ENCODE data around the gene TNF. TPM values are rescaled to one million over a fixed set of nuclear protein-coding genes. Genes with fewer than 3 reads are reported as not detected.
"Not testable (repeated sequence)": the region's sequence is repeated elsewhere in the genome, so short reads cannot be mapped to it uniquely, and the experiment has no call there.

TNF gene
- polyA plus RNA-seq, 1 of the 3 experiments (the other 2 are of a cell fraction), result not detected

DNA sequence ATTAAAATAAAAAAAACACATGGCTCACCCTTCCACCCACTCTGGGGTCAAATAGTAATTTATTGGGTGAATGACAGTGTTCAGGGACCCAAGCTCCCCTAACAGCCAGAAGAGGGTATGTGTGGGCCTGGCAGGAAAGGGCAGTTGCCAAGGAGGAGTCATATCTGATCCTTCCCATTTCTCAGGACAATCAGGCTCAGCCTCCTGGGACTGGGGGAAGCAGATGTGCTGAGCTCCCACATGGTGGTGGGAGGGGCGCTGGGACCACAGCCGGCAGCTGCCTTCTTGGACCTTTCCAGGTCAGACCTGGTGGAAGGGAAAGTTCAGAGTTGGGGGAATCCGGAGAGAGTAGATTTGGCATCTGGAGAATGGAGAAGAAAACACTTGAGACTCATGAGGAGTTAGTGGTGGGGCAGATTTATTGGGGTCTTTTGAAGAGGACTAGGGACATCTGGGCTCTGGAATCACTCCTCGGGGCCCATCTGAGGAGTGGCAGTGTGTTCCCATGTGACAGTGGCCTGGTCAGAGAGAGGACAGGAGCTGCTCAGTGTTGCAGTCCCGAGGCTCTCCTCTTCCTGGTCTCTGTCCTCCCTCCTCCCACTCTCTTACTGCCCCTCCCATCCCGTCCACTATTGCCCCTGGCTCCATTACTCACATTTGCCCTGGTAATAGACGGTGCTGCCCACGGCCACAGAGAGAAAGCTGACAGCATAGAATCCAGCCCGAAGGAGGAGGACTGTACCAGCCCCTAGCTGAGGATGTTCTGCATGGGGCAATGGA is 13.7 kb downstream of the TNF start:
- H3K27ac ChIP-seq (ENCODE audit: low read depth in 2 of 2, low read length in 1 of 2), result no peak overlapping the region
- H3K79me2 ChIP-seq (ENCODE audit: insufficient read depth), result no peaks in the 10 kb centered on the region
- no peaks in the 10 kb centered on the region for H3K9me2 ChIP-seq
- H3K4me2 ChIP-seq, result no peak overlapping the region
- H3K36me3 ChIP-seq (replicated peaks in 1 of 2; ENCODE audit: control insufficient read depth in 1 of 2, insufficient read depth in 2 of 2, low read length in 1 of 2), result no peaks in the 10 kb centered on the region
- no peaks in the 10 kb centered on the region for H4K20me1 ChIP-seq (ENCODE audit: insufficient read depth)
- CTCF ChIA-PET, result interaction anchor here (1.1 to 17.6 kb wide), 6 partner anchors 8 to 43 kb away, joined by 3 to 312 read pairs (median 12); partner anchors contain the start of genes ATP6V1G2 and LTB
- 58% methylated on average over 9 of the region's 9 CpGs for WGBS (ENCODE audit: low lambda C conversion rate)
- H3F3A ChIP-seq (replicated peaks; ENCODE audit: insufficient read depth), result no peaks in the 10 kb centered on the region
- H3K4me1 ChIP-seq (ENCODE audit: control insufficient read depth in 1 of 2, insufficient read depth in 2 of 2, low read depth in 1 of 2, low read length in 1 of 2), result no peaks in the 10 kb centered on the region; a peak in 1 of 4 replicates
- H3K9ac ChIP-seq, result no peak overlapping the region
- TF ChIP-seq TEAD4 (IDR thresholded peaks at IDR 0.05; ENCODE audit: borderline replicate concordance, insufficient read depth), result no peak
- TF ChIP-seq, protein P1, sequence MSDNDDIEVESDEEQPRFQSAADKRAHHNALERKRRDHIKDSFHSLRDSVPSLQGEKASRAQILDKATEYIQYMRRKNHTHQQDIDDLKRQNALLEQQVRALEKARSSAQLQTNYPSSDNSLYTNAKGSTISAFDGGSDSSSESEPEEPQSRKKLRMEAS (IDR thresholded peaks at IDR 0.05; ENCODE audit: low read depth), result no peak
- TF ChIP-seq GATA2 (CRISPR knock-in tag; IDR thresholded peaks at IDR 0.05), result no peak
- H3K9me3 ChIP-seq, result no peaks in the 10 kb centered on the region
- no peak for DNase-seq
- POLR2A ChIA-PET, result interaction anchor here (0.6 kb wide), 1 partner anchor 41 kb away, joined by 3 read pairs; no protein-coding TSS in a partner anchor
- H3K27me3 ChIP-seq (ENCODE audit: insufficient read depth), result no peaks in the 10 kb centered on the region
- no peak overlapping the region for H2AFZ ChIP-seq (ENCODE audit: low read depth)
- no peak overlapping the region for H3K4me3 ChIP-seq (ENCODE audit: low read depth in 2 of 2, low read length in 1 of 2)

DNA sequence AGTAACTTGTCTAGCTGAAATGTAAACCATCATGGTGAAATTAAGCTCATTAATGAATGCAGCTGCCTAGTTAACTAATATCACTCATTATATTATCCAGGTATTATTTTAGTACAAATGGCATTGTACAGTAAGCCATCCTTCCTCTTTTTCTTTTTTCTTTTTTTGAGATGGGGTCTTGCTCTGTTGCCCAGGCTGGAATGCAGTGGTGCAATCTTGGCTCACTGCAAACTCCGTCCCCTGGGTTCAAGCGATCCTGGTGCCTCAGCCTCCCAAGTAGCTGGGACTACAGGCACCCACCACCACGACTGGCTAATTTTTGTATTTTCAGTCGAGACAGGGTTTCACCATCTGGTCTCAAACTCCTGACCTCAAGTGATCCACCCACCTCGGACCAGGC is 15.3 kb downstream of the TNF start:
- POLR2A ChIA-PET, H3K9me3 ChIP-seq: not testable (repeated sequence)

DNA sequence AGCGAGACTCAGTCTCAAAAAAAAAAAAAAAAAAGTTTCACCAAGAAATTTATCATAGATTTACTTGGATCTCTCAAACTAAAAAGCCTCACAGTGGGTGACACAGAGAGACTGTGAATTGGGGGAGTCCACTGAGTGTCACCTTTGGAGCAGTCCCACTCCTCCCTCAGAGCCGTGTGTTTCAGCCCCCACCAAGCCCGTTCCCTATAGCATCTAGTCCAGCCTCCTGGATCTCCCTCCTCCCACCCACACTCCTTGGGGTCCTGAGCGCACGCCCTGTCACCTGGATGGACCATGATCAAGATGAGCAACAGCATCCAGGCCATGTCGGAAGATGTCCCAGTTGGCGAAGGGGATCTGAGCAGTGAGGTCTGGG is 17.0 kb downstream of the TNF start:
- TF ChIP-seq, protein P2, sequence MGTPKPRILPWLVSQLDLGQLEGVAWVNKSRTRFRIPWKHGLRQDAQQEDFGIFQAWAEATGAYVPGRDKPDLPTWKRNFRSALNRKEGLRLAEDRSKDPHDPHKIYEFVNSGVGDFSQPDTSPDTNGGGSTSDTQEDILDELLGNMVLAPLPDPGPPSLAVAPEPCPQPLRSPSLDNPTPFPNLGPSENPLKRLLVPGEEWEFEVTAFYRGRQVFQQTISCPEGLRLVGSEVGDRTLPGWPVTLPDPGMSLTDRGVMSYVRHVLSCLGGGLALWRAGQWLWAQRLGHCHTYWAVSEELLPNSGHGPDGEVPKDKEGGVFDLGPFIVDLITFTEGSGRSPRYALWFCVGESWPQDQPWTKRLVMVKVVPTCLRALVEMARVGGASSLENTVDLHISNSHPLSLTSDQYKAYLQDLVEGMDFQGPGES (IDR thresholded peaks at IDR 0.05; ENCODE audit: low read depth, low read length), result no peak
- no peak for TF ChIP-seq EZH2phosphoT487 (IDR thresholded peaks at IDR 0.05; ENCODE audit: borderline replicate concordance, low read depth)
- no peak for TF ChIP-seq YY1 (IDR thresholded peaks at IDR 0.05; ENCODE audit: low read depth)
- no peak for TF ChIP-seq POLR2AphosphoS5 (IDR thresholded peaks at IDR 0.05; ENCODE audit: low read depth, low read length)
- TF ChIP-seq CHD2 (IDR thresholded peaks at IDR 0.05; ENCODE audit: low read length, partially characterized antibody), result no peak
- no peak for TF ChIP-seq GATA2 (CRISPR knock-in tag; IDR thresholded peaks at IDR 0.05)
- TF ChIP-seq, protein P3, sequence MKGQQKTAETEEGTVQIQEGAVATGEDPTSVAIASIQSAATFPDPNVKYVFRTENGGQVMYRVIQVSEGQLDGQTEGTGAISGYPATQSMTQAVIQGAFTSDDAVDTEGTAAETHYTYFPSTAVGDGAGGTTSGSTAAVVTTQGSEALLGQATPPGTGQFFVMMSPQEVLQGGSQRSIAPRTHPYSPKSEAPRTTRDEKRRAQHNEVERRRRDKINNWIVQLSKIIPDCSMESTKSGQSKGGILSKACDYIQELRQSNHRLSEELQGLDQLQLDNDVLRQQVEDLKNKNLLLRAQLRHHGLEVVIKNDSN (IDR thresholded peaks at IDR 0.05; ENCODE audit: borderline replicate concordance, low read depth), result no peak
- TF ChIP-seq SMC3 (IDR thresholded peaks at IDR 0.05; ENCODE audit: low read depth, low read length), result no peak
- no peak for TF ChIP-seq MEF2A (IDR thresholded peaks at IDR 0.05; ENCODE audit: borderline replicate concordance, low read depth)
- Histone ChIP-seq H3K4me3 (ENCODE audit: low read depth in 2 of 2, low read length in 1 of 2) (no peak overlapping the region), H3K9ac (no peak overlapping the region), H3K4me1 (ENCODE audit: control insufficient read depth in 1 of 2, insufficient read depth in 2 of 2, low read depth in 1 of 2, low read length in 1 of 2) (no peaks in the 10 kb centered on the region; a peak in 1 of 4 replicates), H2AFZ (ENCODE audit: low read depth) (no peak overlapping the region), H3K79me2 (ENCODE audit: insufficient read depth) (no peaks in the 10 kb centered on the region), H3K36me3 (replicated peaks in 1 of 2; ENCODE audit: control insufficient read depth in 1 of 2, insufficient read depth in 2 of 2, low read length in 1 of 2) (no peaks in the 10 kb centered on the region), H3F3A (replicated peaks; ENCODE audit: insufficient read depth) (peaks cover 3% of the 10 kb centered on the region), H3K9me2 (no peaks in the 10 kb centered on the region), H3K4me2 (no peak overlapping the region), H3K27me3 (ENCODE audit: insufficient read depth) (no peaks in the 10 kb centered on the region), H3K9me3 (no peaks in the 10 kb centered on the region), H4K20me1 (ENCODE audit: insufficient read depth) (no peaks in the 10 kb centered on the region), H3K27ac (ENCODE audit: low read depth in 2 of 2, low read length in 1 of 2) (no peak overlapping the region)
- POLR2A ChIA-PET, result no interaction called here
- CTCF ChIA-PET, result interaction anchor here (2.2 to 13.5 kb wide), 2 partner anchors 11 to 46 kb away, joined by 19 to 301 read pairs; partner anchors contain the start of genes ATP6V1G2, DDX39B, LTB and NFKBIL1
- 89% methylated on average over 5 of the region's 7 CpGs for WGBS (ENCODE audit: low lambda C conversion rate)
- DNase-seq, result no peak

More for the DNA sequence above, 15.3 kb downstream of the TNF start:
- not testable (repeated sequence) for H3K36me3 ChIP-seq (replicated peaks in 1 of 2; ENCODE audit: control insufficient read depth in 1 of 2, insufficient read depth in 2 of 2, low read length in 1 of 2); DNase-seq; H3K4me3 ChIP-seq (ENCODE audit: low read depth in 2 of 2, low read length in 1 of 2); H3K4me2 ChIP-seq; H4K20me1 ChIP-seq (ENCODE audit: insufficient read depth); H3K27ac ChIP-seq (ENCODE audit: low read depth in 2 of 2, low read length in 1 of 2); H3K4me1 ChIP-seq (ENCODE audit: control insufficient read depth in 1 of 2, insufficient read depth in 2 of 2, low read depth in 1 of 2, low read length in 1 of 2); H3K9me2 ChIP-seq; H3K79me2 ChIP-seq (ENCODE audit: insufficient read depth); H3F3A ChIP-seq (replicated peaks; ENCODE audit: insufficient read depth); H3K9ac ChIP-seq; H2AFZ ChIP-seq (ENCODE audit: low read depth); H3K27me3 ChIP-seq (ENCODE audit: insufficient read depth)
- CTCF ChIA-PET, result interaction anchor here (1.1 to 3.3 kb wide), 5 partner anchors 8 to 44 kb away, joined by 3 to 15 read pairs (median 10); partner anchors contain the start of genes ATP6V1G2 and LTB
- WGBS (ENCODE audit: low lambda C conversion rate), result 59% methylated on average over 5 of the region's 5 CpGs
